HG03469 (cell line): Measurements from ENCODE around the gene BLTP2.
"Not testable (repeated sequence)": the region's sequence is repeated elsewhere in the genome, so short reads cannot be mapped to it uniquely, and the experiment has no call there.

ENCODE experiments used
- ATAC-seq: cut with Tn5 transposase; IDR thresholded peaks from one replicate; pipeline ENCODE4 v1.9.1; 2021; ENCODE audit warnings: mild to moderate bottlenecking, moderate library complexity, moderate number of reproducible peaks; ENCODE audit not compliant: unreplicated experiment

Gene BLTP2

GRCh38 chr17:28644787-28645575 is at the start of gene BLTP2:
TSS of gene BLTP2 (minus strand) at chr17:28645158. CDS start at chr17:28645056, 102 bp downstream.
- ATAC-seq = peak; percentile 75

- no peak for ATAC-seq
Measured at GRCh38 chr17:28693869-28694268, 48.9 kb upstream of the BLTP2 start.

GRCh38 chr17:28689011-28689410 is 44.1 kb upstream of the BLTP2 start:
- ATAC-seq = no peak

GRCh38 chr17:28688481-28688880 is 43.5 kb upstream of the BLTP2 start:
- ATAC-seq = no peak

- no peak for ATAC-seq
Measured at GRCh38 chr17:28686296-28686695, 41.3 kb upstream of the BLTP2 start.

GRCh38 chr17:28685366-28685765 is 40.4 kb upstream of the BLTP2 start:
- ATAC-seq = no peak

GRCh38 chr17:28684963-28685362 is 40.0 kb upstream of the BLTP2 start:
- no peak for ATAC-seq

- ATAC-seq = no peak
Measured at GRCh38 chr17:28682655-28683054, 37.7 kb upstream of the BLTP2 start.

- no peak for ATAC-seq
Measured at GRCh38 chr17:28675980-28676379, 31.0 kb upstream of the BLTP2 start.

GRCh38 chr17:28675490-28675889 is 30.5 kb upstream of the BLTP2 start:
- ATAC-seq = no peak

GRCh38 chr17:28669918-28670317 is 25.0 kb upstream of the BLTP2 start:
- no peak for ATAC-seq

- ATAC-seq = no peak
Measured at GRCh38 chr17:28667870-28668269, 22.9 kb upstream of the BLTP2 start.

GRCh38 chr17:28665994-28666393 is 21.0 kb upstream of the BLTP2 start:
- ATAC-seq = no peak

GRCh38 chr17:28663723-28664122 is 18.8 kb upstream of the BLTP2 start:
- no peak for ATAC-seq

GRCh38 chr17:28662527-28662829 is 17.5 kb upstream of the BLTP2 start:
- no peak for ATAC-seq

- ATAC-seq = peak; percentile 42
Measured at GRCh38 chr17:28661635-28662526, 16.9 kb upstream of the BLTP2 start, which contains the start of the genes SDF2 and SUPT6H. TSS of gene SDF2 (minus strand) at chr17:28661906. CDS start at chr17:28661876, 30 bp downstream. TSS of gene SUPT6H (plus strand) at chr17:28662205. CDS start at chr17:28673402, 11,197 bp downstream.

GRCh38 chr17:28659497-28659881 is 14.5 kb upstream of the BLTP2 start:
- ATAC-seq = not testable (repeated sequence)

- not testable (repeated sequence) for ATAC-seq
Measured at GRCh38 chr17:28658766-28659496, 14.0 kb upstream of the BLTP2 start.

GRCh38 chr17:28658342-28658741 is 13.4 kb upstream of the BLTP2 start:
- not testable (repeated sequence) for ATAC-seq

- ATAC-seq = no peak
Measured at GRCh38 chr17:28657756-28658155, 12.8 kb upstream of the BLTP2 start.

- ATAC-seq = no peak
Measured at GRCh38 chr17:28655160-28655559, 10.2 kb upstream of the BLTP2 start.
